HCT116 (cell line): ENCODE results near the gene TSC22D4. TPM values are rescaled to one million over a fixed set of nuclear protein-coding genes. Genes with fewer than 3 reads are reported as not detected.

Experiments used
- ATAC-seq: fragments of 200-7000 bp; cut with Tn5 transposase; 2 replicates; pipeline ENCODE4 v1.9.1; 2020; ENCODE audit warnings: mild to moderate bottlenecking, moderate library complexity
- BruUV-seq: library from RNA; stranded (reverse); fragments of 400-500 nt; replicated peaks from 2 replicates; lab custom pipeline; 2021; lab: Mats Ljungman, UMichigan
- CTCF ChIA-PET: fragments of 300-600 bp; sonication (Branson Sonifier 250); formaldehyde crosslinking; loops from one replicate; lab custom pipeline; 2021; ENCODE audit warnings: antibody characterized with exemption; lab: Charles Lee
- POLR2A ChIA-PET: fragments of 300-600, 350-600 bp; sonication (Branson Sonifier 250); formaldehyde crosslinking; loops from one replicate; lab custom pipeline; 2021; ENCODE audit warnings: antibody characterized with exemption; lab: Charles Lee
- RAD21 ChIA-PET, 2 experiments: fragments of 300-600 bp; sonication (Branson Sonifier 250); formaldehyde crosslinking; loops; one replicate each; lab custom pipeline; 2023; ENCODE audit warnings: low total read pairs in 2 of 2; ENCODE audit not compliant: uncharacterized antibody in 2 of 2, unreplicated experiment in 2 of 2, low non-redundant PET in 1 of 2; lab: Charles Lee
- DNase-seq: peaks from one replicate; pipeline ENCODE4 v3.0.0-alpha.2; 2010; ENCODE audit warnings: low read depth, low spot score
- H2AFZ ChIP-seq: fragments of 200-600 bp; shearing (Covaris generic), sonication (generic); 2 replicates; pipeline ENCODE4 v1.6.1; 2017; ENCODE audit warnings: low read depth, mixed run types, mixed read lengths, antibody characterized with exemption, low read length; ENCODE audit not compliant: poor library complexity, severe bottlenecking
- H3K27ac ChIP-seq: 2 replicates; pipeline ENCODE4 v1.5.1; 2012; ENCODE audit warnings: low read depth, low read length
- H3K27me3 ChIP-seq: fragments of 200-600 bp; sonication (generic); 2 replicates; pipeline ENCODE4 v1.6.1; 2016; ENCODE audit warnings: mixed run types, low read length, mixed read lengths; ENCODE audit not compliant: insufficient read depth
- H3K36me3 ChIP-seq, 2 experiments: fragments of 200-500 bp in 1 of 2; fragments of 200-600 bp in 1 of 2; sonication (Bioruptor generic) in 1 of 2; sonication (generic) in 1 of 2; 2 replicates each; pipeline versions ENCODE4 v1.5.1 to v1.6.1; 2014 to 2016; ENCODE audit warnings: low read length in 2 of 2, inconsistent platforms in 1 of 2, mixed read lengths in 1 of 2, mixed run types in 1 of 2; ENCODE audit not compliant: insufficient read depth in 2 of 2, control insufficient read depth in 1 of 2
- H3K4me1 ChIP-seq, 2 experiments: fragments of 200-600 bp in 1 of 2; sonication (generic) in 1 of 2; 2 replicates each; pipeline versions ENCODE4 v1.5.1 to v1.6.1; 2012 to 2017; ENCODE audit warnings: low read length in 2 of 2, inconsistent platforms in 1 of 2, mild to moderate bottlenecking in 1 of 2, mixed read lengths in 1 of 2, mixed run types in 1 of 2, moderate library complexity in 1 of 2; ENCODE audit not compliant: insufficient read depth in 2 of 2, control insufficient read depth in 1 of 2
- H3K4me2 ChIP-seq: fragments of 200-600 bp; sonication (generic); 2 replicates; pipeline ENCODE4 v1.6.1; 2017; ENCODE audit warnings: mixed run types, low read length, mixed read lengths
- H3K4me3 ChIP-seq, 2 experiments: fragments of 200-600 bp in 1 of 2; sonication (generic) in 1 of 2; replicated peaks in 1 of 2; 2 replicates each; pipeline ENCODE4 v1.5.1; 2011 to 2016; ENCODE audit warnings: low read length in 2 of 2, control low read depth in 1 of 2, low read depth in 1 of 2, mild to moderate bottlenecking in 1 of 2, mixed read lengths in 1 of 2, mixed run types in 1 of 2
- H3K79me2 ChIP-seq: fragments of 200-600 bp; sonication (generic); 2 replicates; pipeline ENCODE4 v1.6.1; 2017; ENCODE audit warnings: mild to moderate bottlenecking, mixed run types, low read length, moderate library complexity, mixed read lengths; ENCODE audit not compliant: insufficient read depth
- H3K9ac ChIP-seq: fragments of 200-600 bp; sonication (generic); 2 replicates; pipeline ENCODE4 v1.6.1; 2016; ENCODE audit warnings: low read length, mixed read lengths
- H3K9me2 ChIP-seq: fragments of 200-600 bp; sonication (generic), shearing (Covaris generic); 2 replicates; pipeline ENCODE4 v1.6.1; 2017; ENCODE audit warnings: mixed run types, mild to moderate bottlenecking, moderate library complexity; ENCODE audit not compliant: insufficient read depth
- H3K9me3 ChIP-seq, 2 experiments: fragments of 200-500 bp in 1 of 2; fragments of 200-600 bp in 1 of 2; sonication (Bioruptor generic) in 1 of 2; sonication (generic) in 1 of 2; 2 replicates each; pipeline ENCODE4 v1.6.1; 2014 to 2017; ENCODE audit warnings: low read length in 2 of 2, mixed read lengths in 2 of 2, inconsistent platforms in 1 of 2, low read depth in 1 of 2, mild to moderate bottlenecking in 1 of 2, mixed run types in 1 of 2, moderate library complexity in 1 of 2; ENCODE audit not compliant: control insufficient read depth in 1 of 2, insufficient read depth in 1 of 2
- H4K20me1 ChIP-seq: fragments of 200-600 bp; sonication (generic), shearing (Covaris generic); 2 replicates; pipeline ENCODE4 v1.6.1; 2017; ENCODE audit warnings: mixed run types, mild to moderate bottlenecking, moderate library complexity; ENCODE audit not compliant: insufficient read depth
- CBX3 ChIP-seq: IDR thresholded peaks from 2 replicates; pipeline ENCODE4 v1.6.1; 2012; ENCODE audit warnings: low read depth
- CTCF ChIP-seq, 3 experiments: fragments of 200-600 bp in 1 of 3; sonication (generic) in 1 of 3; IDR thresholded peaks in 2 of 3; conservative IDR thresholded peaks in 1 of 3; 2 replicates each; pipeline ENCODE4 v1.5.1; 2012 to 2017; ENCODE audit warnings: low read depth in 2 of 3, low read length in 2 of 3, antibody characterized with exemption in 1 of 3, borderline replicate concordance in 1 of 3, control low read depth in 1 of 3, mild to moderate bottlenecking in 1 of 3, mixed read lengths in 1 of 3, mixed run types in 1 of 3, moderate library complexity in 1 of 3; ENCODE audit not compliant: insufficient read depth in 1 of 3
- EZH2 ChIP-seq: fragments of 200-600 bp; sonication (generic); IDR thresholded peaks from 2 replicates; pipeline ENCODE4 v1.6.1; 2017; ENCODE audit warnings: antibody characterized with exemption, mixed run types
- POLR2A ChIP-seq: IDR thresholded peaks from 2 replicates; pipeline ENCODE4 v1.7.0; 2011; ENCODE audit warnings: borderline replicate concordance; ENCODE audit not compliant: insufficient read depth, insufficient read length; ENCODE audit errors: extremely low read depth
- YY1 ChIP-seq: IDR thresholded peaks from 2 replicates; pipeline ENCODE4 v1.6.1; 2011; ENCODE audit warnings: low read length, low read depth, moderate library complexity, mild to moderate bottlenecking; ENCODE audit not compliant: insufficient replicate concordance; ENCODE audit errors: extremely low read depth
- ZBTB33 ChIP-seq: IDR thresholded peaks from 2 replicates; pipeline ENCODE4 v1.6.1; 2011; ENCODE audit warnings: mild to moderate bottlenecking, low read length, moderate library complexity; ENCODE audit not compliant: insufficient replicate concordance; ENCODE audit errors: extremely low read depth
- intact Hi-C: fragments of 100-400 bp; cut with micrococcal nuclease; formaldehyde crosslinking; loops from 2 replicates; pipeline ENCODE4 v1.10.0; 2022
- total RNA-seq: library from RNA; stranded (reverse); gene quantifications from one replicate; pipeline ENCODE4 v1.2.1, GENCODE V29; 2021; ENCODE audit not compliant: unreplicated experiment

TSC22D4 gene
- total RNA-seq, 1 experiment from 2014 or later, result 36.9 TPM

- Histone ChIP-seq H3K9me3 (no peaks in the 10 kb centered on the region), H3K27me3 (no peaks in the 10 kb centered on the region), H3K9ac (no peak overlapping the region), H3K9me2 (no peaks in the 10 kb centered on the region), H4K20me1 (no peaks in the 10 kb centered on the region), H3K79me2 (peaks cover 6% of the 10 kb centered on the region; the same call in 1 of the 2 replicates), H3K36me3 (peaks cover 0 to 2% of the 10 kb centered on the region in 2 experiments; a peak in 1 of 4 replicates), H3K4me1 (peaks cover 9 to 27% of the 10 kb centered on the region in 2 experiments), H3K27ac (peak overlapping the region; percentile 16; the same call in 1 of the 2 replicates), H3K4me3 (no peak overlapping the region; a peak in 1 of 4 replicates), H3K4me2 (peak overlapping the region; percentile 81; the same call in 1 of the 2 replicates), H2AFZ (no peak overlapping the region)
- no peak for DNase-seq
- ChIA-PET RAD21 (no interaction called here), CTCF (interaction anchor here (3.3 kb wide), 1 partner anchor 82 kb away, joined by 14 read pairs; no protein-coding TSS in a partner anchor), POLR2A (no interaction called here)
- BruUV-seq, result no TSS peak
- intact Hi-C loops, result no loop called here
- ATAC-seq, result no peak
- TF ChIP-seq ZBTB33 (no peak), YY1 (no peak), EZH2 (no peak), POLR2A (no peak), CTCF (IDR thresholded peaks at IDR 0.05 in 2 of 3, conservative IDR thresholded peaks at IDR 0.05 in 1 of 3; ENCODE audit: borderline replicate concordance in 1 of 3, insufficient read depth in 1 of 3, low read depth in 2 of 3, low read length in 2 of 3) (peak in 1 of 3 experiments; percentile 25; a peak in 2 of 6 replicates), CBX3 (no peak)
Measured at GRCh38 chr7:100476903-100477870, 1.8 kb downstream of the TSC22D4 start.
